Dendritic cell treated with granulocyte-macrophage colony-stimulating factor and Interleukin-4, amounts not matched to agents 40 ng/mL and 50 ng/mL, for 4 days (primary cell): ENCODE data around the gene SMARCD2.
"Not testable (repeated sequence)": the region's sequence is repeated elsewhere in the genome, so short reads cannot be mapped to it uniquely, and the experiment has no call there.

Experiments
- H3K27ac Mint-ChIP-seq: one replicate; pipeline ENCODE4 v1.8.0; 2022; ENCODE audit warnings: mild to moderate bottlenecking, mixed read lengths
- H3K27me3 Mint-ChIP-seq: one replicate; pipeline ENCODE4 v1.8.0; 2022; ENCODE audit warnings: mild to moderate bottlenecking, mixed read lengths
- H3K36me3 Mint-ChIP-seq: one replicate; pipeline ENCODE4 v1.8.0; 2022; ENCODE audit warnings: low read depth, mixed read lengths
- H3K4me1 Mint-ChIP-seq: one replicate; pipeline ENCODE4 v1.8.0; 2022; ENCODE audit warnings: low read depth, mixed read lengths
- H3K4me3 Mint-ChIP-seq: one replicate; pipeline ENCODE4 v1.8.0; 2022; ENCODE audit warnings: mild to moderate bottlenecking, moderate library complexity, mixed read lengths
- H3K9me3 Mint-ChIP-seq: one replicate; pipeline ENCODE4 v1.8.0; 2022; ENCODE audit warnings: mixed read lengths
- intact Hi-C: fragments of 100-400 bp; cut with micrococcal nuclease; formaldehyde crosslinking; loops from one replicate; pipeline ENCODE4 v1.15.0; 2022

Gene SMARCD2

GRCh38 chr17:63819585-63820537, 22.6 kb downstream of the SMARCD2 start:
- Mint-ChIP-seq H3K27ac (peak overlapping the region; percentile 51), H3K36me3 (peaks cover 98% of the 10 kb centered on the region), H3K4me1 (peaks cover 35% of the 10 kb centered on the region), H3K9me3 (no peaks in the 10 kb centered on the region), H3K4me3 (no peak overlapping the region), H3K27me3 (no peaks in the 10 kb centered on the region)
- intact Hi-C loops = no loop called here

- intact Hi-C loops = no loop called here
- H3K4me3 Mint-ChIP-seq = no peak overlapping the region
- peaks cover 29% of the 10 kb centered on the region for H3K4me1 Mint-ChIP-seq
- no peaks in the 10 kb centered on the region for H3K9me3 Mint-ChIP-seq
- peak overlapping the region; percentile 51 for H3K27ac Mint-ChIP-seq
- no peaks in the 10 kb centered on the region for H3K27me3 Mint-ChIP-seq
- H3K36me3 Mint-ChIP-seq = peaks cover 98% of the 10 kb centered on the region
Measured at GRCh38 chr17:63819131-63819530, 23.4 kb downstream of the SMARCD2 start.

- Mint-ChIP-seq H3K4me3 (no peak overlapping the region), H3K36me3 (peaks cover 98% of the 10 kb centered on the region), H3K27ac (no peak overlapping the region), H3K4me1 (peaks cover 22% of the 10 kb centered on the region), H3K9me3 (no peaks in the 10 kb centered on the region), H3K27me3 (no peaks in the 10 kb centered on the region)
- intact Hi-C loops = no loop called here
Measured at GRCh38 chr17:63817736-63818385, 24.6 kb downstream of the SMARCD2 start.

DNA sequence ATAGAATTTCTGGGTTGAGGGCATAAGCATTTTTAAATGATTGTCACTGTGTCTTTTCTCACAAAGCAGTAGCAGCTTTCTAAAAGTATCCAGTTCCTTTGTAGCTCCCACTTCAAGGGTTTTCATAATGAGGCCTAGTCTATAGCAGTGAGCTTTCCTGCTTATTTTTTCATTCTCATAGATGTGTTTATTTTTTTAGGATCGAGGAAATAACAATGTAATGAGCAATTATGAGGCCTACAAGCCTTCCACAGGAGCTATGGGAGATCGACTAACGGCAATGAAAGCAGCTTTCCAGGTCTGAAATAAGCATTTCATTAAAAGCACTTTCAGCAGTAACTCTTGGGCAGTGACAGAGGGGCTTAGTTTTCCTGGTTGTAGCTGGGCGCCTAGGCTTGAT, 25.8 kb downstream of the SMARCD2 start:
- Mint-ChIP-seq H3K4me1 (peaks cover 19% of the 10 kb centered on the region), H3K27me3 (no peaks in the 10 kb centered on the region), H3K36me3 (peaks cover 98% of the 10 kb centered on the region), H3K9me3 (no peaks in the 10 kb centered on the region), H3K27ac (no peak overlapping the region), H3K4me3 (no peak overlapping the region)
- intact Hi-C loops = no loop called here

- Mint-ChIP-seq H3K27me3 (no peaks in the 10 kb centered on the region), H3K9me3 (no peaks in the 10 kb centered on the region), H3K27ac (no peak overlapping the region), H3K4me3 (no peak overlapping the region), H3K4me1 (peaks cover 18% of the 10 kb centered on the region), H3K36me3 (peaks cover 98% of the 10 kb centered on the region)
- intact Hi-C loops = no loop called here
Measured at GRCh38 chr17:63816123-63816522, 26.4 kb downstream of the SMARCD2 start.

- intact Hi-C loops = loop anchor here (1.0 to 5.0 kb wide), 2 partner anchors 10 to 148 kb away; no protein-coding TSS in a partner anchor
- no peak overlapping the region for H3K4me3 Mint-ChIP-seq
- peaks cover 100% of the 10 kb centered on the region for H3K36me3 Mint-ChIP-seq
- no peaks in the 10 kb centered on the region for H3K27me3 Mint-ChIP-seq
- no peaks in the 10 kb centered on the region for H3K9me3 Mint-ChIP-seq
- H3K27ac Mint-ChIP-seq = no peak overlapping the region
- no peaks in the 10 kb centered on the region for H3K4me1 Mint-ChIP-seq
Measured at GRCh38 chr17:63809970-63810369, 32.5 kb downstream of the SMARCD2 start.

GRCh38 chr17:63805591-63805990, 36.9 kb downstream of the SMARCD2 start:
- H3K36me3 Mint-ChIP-seq = peaks cover 97% of the 10 kb centered on the region
- intact Hi-C loops = no loop called here
- peaks cover 5% of the 10 kb centered on the region for H3K4me1 Mint-ChIP-seq
- no peak overlapping the region for H3K27ac Mint-ChIP-seq
- no peak overlapping the region for H3K4me3 Mint-ChIP-seq
- no peaks in the 10 kb centered on the region for H3K27me3 Mint-ChIP-seq
- H3K9me3 Mint-ChIP-seq = no peaks in the 10 kb centered on the region

- Mint-ChIP-seq H3K27ac (peak overlapping the region; percentile 60), H3K27me3 (no peaks in the 10 kb centered on the region), H3K4me1 (peaks cover 5% of the 10 kb centered on the region), H3K9me3 (no peaks in the 10 kb centered on the region), H3K4me3 (no peak overlapping the region), H3K36me3 (peaks cover 97% of the 10 kb centered on the region)
- intact Hi-C loops = no loop called here
Measured at GRCh38 chr17:63804328-63804727, 38.2 kb downstream of the SMARCD2 start.

DNA sequence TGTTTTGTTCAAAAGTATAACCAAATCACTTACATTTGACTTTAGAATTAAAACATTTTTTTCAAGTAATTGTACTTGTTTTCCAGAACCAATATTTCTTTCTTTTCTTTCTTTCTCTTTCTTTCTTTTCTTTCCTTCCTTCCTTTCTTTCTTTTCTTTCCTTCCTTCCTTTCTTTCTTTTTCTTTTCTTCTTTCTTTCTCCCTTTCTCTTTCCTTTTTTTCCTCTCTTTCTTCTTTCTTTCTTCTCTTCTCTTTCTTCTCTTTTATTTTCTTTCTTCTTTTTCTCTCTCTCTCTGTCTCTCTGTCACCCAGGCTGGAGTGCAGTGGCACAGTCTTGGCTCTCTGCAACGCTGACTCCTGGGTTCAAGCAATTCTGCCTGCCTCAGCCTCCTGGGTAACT, 41.7 kb downstream of the SMARCD2 start:
- intact Hi-C loops = loop anchor here (1.0 kb wide), 1 partner anchor 10 kb away; no protein-coding TSS in a partner anchor
- no peak overlapping the region for H3K27ac Mint-ChIP-seq
- H3K36me3 Mint-ChIP-seq = peaks cover 94% of the 10 kb centered on the region
- H3K4me1 Mint-ChIP-seq = peaks cover 5% of the 10 kb centered on the region
- H3K27me3 Mint-ChIP-seq = no peaks in the 10 kb centered on the region
- no peaks in the 10 kb centered on the region for H3K9me3 Mint-ChIP-seq
- no peak overlapping the region for H3K4me3 Mint-ChIP-seq

DNA sequence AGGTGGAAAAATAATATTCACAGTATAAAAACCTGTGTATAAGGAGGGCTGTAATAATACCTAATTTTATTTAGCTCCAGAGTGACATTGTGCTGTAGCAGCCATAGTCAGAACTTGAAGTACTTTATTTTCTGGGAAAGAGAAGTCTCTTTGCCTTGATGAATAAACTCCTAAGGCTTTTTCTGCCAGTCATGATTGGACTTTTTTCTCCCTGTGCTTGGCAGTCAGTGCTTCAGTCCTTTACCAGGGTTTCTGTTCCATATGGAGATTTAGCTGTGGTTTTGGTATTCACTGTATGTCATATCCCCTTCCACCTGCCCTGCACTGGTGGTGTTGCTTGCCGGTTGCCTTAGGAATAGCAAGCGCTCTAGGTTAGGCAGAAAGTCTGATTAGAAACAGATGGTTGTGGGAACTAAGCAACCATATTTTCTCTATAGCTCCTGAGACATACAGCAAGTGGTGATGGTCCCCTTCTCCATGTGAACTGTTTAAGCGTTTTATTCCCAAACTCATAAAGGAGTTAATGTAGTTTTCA, 43.8 kb downstream of the SMARCD2 start:
- Mint-ChIP-seq H3K27me3 (no peaks in the 10 kb centered on the region), H3K4me1 (no peaks in the 10 kb centered on the region), H3K4me3 (no peak overlapping the region), H3K36me3 (peaks cover 97% of the 10 kb centered on the region), H3K27ac (no peak overlapping the region), H3K9me3 (no peaks in the 10 kb centered on the region)
- intact Hi-C loops = no loop called here

DNA sequence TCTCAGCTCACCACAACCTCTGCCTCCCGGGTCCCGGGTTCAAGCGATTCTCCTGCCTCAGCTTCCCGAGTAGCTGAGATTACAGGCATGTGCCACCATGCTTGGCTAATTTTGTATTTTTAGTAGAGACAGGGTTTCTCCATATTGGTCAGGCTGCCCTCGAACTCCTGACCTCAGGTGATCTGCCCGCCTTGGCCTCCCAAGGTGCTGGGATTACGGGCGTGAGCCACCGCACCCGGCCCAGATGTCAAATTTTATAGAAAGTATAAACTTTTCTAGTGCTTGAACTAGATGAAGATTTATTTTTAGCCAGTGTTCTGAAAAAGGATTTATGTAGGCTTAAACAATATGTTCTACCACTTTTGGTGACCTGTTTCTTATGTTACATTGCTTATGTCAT, 46.1 kb downstream of the SMARCD2 start:
- not testable (repeated sequence) for H3K4me1 Mint-ChIP-seq

GRCh38 chr17:63792055-63792729, 50.3 kb downstream of the SMARCD2 start:
- intact Hi-C loops = no loop called here
- H3K27ac Mint-ChIP-seq = no peak overlapping the region
- H3K36me3 Mint-ChIP-seq = peaks cover 95% of the 10 kb centered on the region

More for the DNA sequence above, 46.1 kb downstream of the SMARCD2 start:
- H3K4me3 Mint-ChIP-seq, H3K9me3 Mint-ChIP-seq, H3K27me3 Mint-ChIP-seq, intact Hi-C loops, H3K27ac Mint-ChIP-seq: not testable (repeated sequence)
- H3K36me3 Mint-ChIP-seq = peaks cover 97% of the 10 kb centered on the region

GRCh38 chr17:63790057-63790456, 52.4 kb downstream of the SMARCD2 start:
- no peak overlapping the region for H3K4me3 Mint-ChIP-seq
- no peaks in the 10 kb centered on the region for H3K4me1 Mint-ChIP-seq
- H3K27ac Mint-ChIP-seq = no peak overlapping the region
- H3K9me3 Mint-ChIP-seq = no peaks in the 10 kb centered on the region
- H3K27me3 Mint-ChIP-seq = no peaks in the 10 kb centered on the region
- intact Hi-C loops = no loop called here
- H3K36me3 Mint-ChIP-seq = peaks cover 75% of the 10 kb centered on the region

More at GRCh38 chr17:63792055-63792729, 50.3 kb downstream of the SMARCD2 start:
- Mint-ChIP-seq H3K4me3 (no peak overlapping the region), H3K4me1 (no peaks in the 10 kb centered on the region), H3K27me3 (no peaks in the 10 kb centered on the region), H3K9me3 (no peaks in the 10 kb centered on the region)
